Left forelimb (tissue), 1 donor: ENCODE data around the gene QPRT.
"Not testable (repeated sequence)": the region's sequence is repeated elsewhere in the genome, so short reads cannot be mapped to it uniquely, and the experiment has no call there.

Experiments
- DNase-seq: peaks from one replicate; pipeline ENCODE4 v3.0.0-alpha.2; 2018; ENCODE audit warnings: low spot score

The QPRT gene

GRCh38 chr16:29720703-29721102 lies 41.7 kb downstream of the QPRT start:
- DNase-seq: no peak

GRCh38 chr16:29721167-29721879 lies 42.3 kb downstream of the QPRT start:
- peak; percentile 75 for DNase-seq

- DNase-seq: no peak
These were observed 47.9 kb downstream of the QPRT start for GRCh38 chr16:29726845-29727377.

- no peak for DNase-seq
These were observed 48.5 kb downstream of the QPRT start for GRCh38 chr16:29727452-29727851.

- DNase-seq: no peak
These were observed 50.1 kb downstream of the QPRT start for GRCh38 chr16:29729116-29729521.

- no peak for DNase-seq
These were observed 51.7 kb downstream of the QPRT start for GRCh38 chr16:29730649-29731048.

GRCh38 chr16:29731768-29732601 lies 53.0 kb downstream of the QPRT start:
- DNase-seq: not testable (repeated sequence)

GRCh38 chr16:29734786-29735185 lies 55.8 kb downstream of the QPRT start:
- DNase-seq: no peak

GRCh38 chr16:29736112-29736511 lies 57.1 kb downstream of the QPRT start:
- no peak for DNase-seq

GRCh38 chr16:29736764-29737163 lies 57.8 kb downstream of the QPRT start:
- no peak for DNase-seq

- DNase-seq: no peak
These were observed 58.7 kb downstream of the QPRT start for GRCh38 chr16:29737713-29738112.

- DNase-seq: no peak
These were observed 59.5 kb downstream of the QPRT start for GRCh38 chr16:29738514-29738913.

- DNase-seq: not testable (repeated sequence)
These were observed 61.1 kb downstream of the QPRT start for GRCh38 chr16:29739927-29740629.

- not testable (repeated sequence) for DNase-seq
These were observed 61.6 kb downstream of the QPRT start for GRCh38 chr16:29740630-29741015.

GRCh38 chr16:29742683-29743275 lies 63.8 kb downstream of the QPRT start:
- DNase-seq: no peak

GRCh38 chr16:29743475-29743826 lies 64.5 kb downstream of the QPRT start:
- no peak for DNase-seq

- no peak for DNase-seq
These were observed 65.0 kb downstream of the QPRT start for GRCh38 chr16:29743827-29744531.

GRCh38 chr16:29744541-29745101 lies 65.6 kb downstream of the QPRT start:
- no peak for DNase-seq

- no peak for DNase-seq
These were observed 66.3 kb downstream of the QPRT start for GRCh38 chr16:29745121-29745852.

- DNase-seq: no peak
These were observed 66.9 kb downstream of the QPRT start, which contains the start of gene C16orf54 for GRCh38 chr16:29745853-29746345. Gene C16orf54, minus strand, starts transcription at chr16:29745990. Its CDS starts 1,039 bp downstream, at chr16:29744951.
